MM.1S (cell line): ENCODE data around the gene EXOC6.

Source experiments
- DNase-seq: peaks from one replicate; pipeline ENCODE4 v3.0.0-alpha.2; 2015
- H2AFZ ChIP-seq: fragments of 300-600 bp; sonication (generic); 2 replicates; pipeline ENCODE4 v1.6.0; 2016; ENCODE audit warnings: antibody characterized with exemption, low read length
- H3F3A ChIP-seq: fragments of 300-600 bp; sonication (generic); 2 replicates; pipeline ENCODE4 v1.6.1; 2016; ENCODE audit warnings: mild to moderate bottlenecking, antibody characterized with exemption, low read length, moderate library complexity, mixed read lengths; ENCODE audit not compliant: insufficient read depth
- H3K27ac ChIP-seq: fragments of 300-600 bp; sonication (generic); 2 replicates; pipeline ENCODE4 v1.5.1; 2016; ENCODE audit warnings: mild to moderate bottlenecking, low read length
- H3K27me3 ChIP-seq: fragments of 300-600 bp; sonication (generic); replicated peaks from 2 replicates; pipeline ENCODE4 v1.6.0; 2016; ENCODE audit warnings: low read length; ENCODE audit not compliant: insufficient read depth
- H3K36me3 ChIP-seq: fragments of 300-600 bp; sonication (generic); replicated peaks from 2 replicates; pipeline ENCODE4 v1.6.1; 2016; ENCODE audit warnings: mild to moderate bottlenecking, low read length, mixed read lengths; ENCODE audit not compliant: insufficient read depth
- H3K4me1 ChIP-seq: fragments of 300-600 bp; sonication (generic); 2 replicates; pipeline ENCODE4 v1.6.1; 2016; ENCODE audit warnings: low read length, mixed read lengths
- H3K4me2 ChIP-seq: fragments of 300-600 bp; sonication (generic); 2 replicates; pipeline ENCODE4 v1.6.0; 2016; ENCODE audit warnings: low read depth, low read length
- H3K4me3 ChIP-seq: fragments of 300-600 bp; sonication (generic); 2 replicates; pipeline ENCODE4 v1.5.1; 2016; ENCODE audit warnings: low read length, mixed read lengths
- H3K79me2 ChIP-seq: fragments of 300-600 bp; sonication (generic); 2 replicates; pipeline ENCODE4 v1.6.1; 2016; ENCODE audit warnings: mixed run types, low read length, mixed read lengths
- H3K9ac ChIP-seq: fragments of 300-600 bp; sonication (generic); 2 replicates; pipeline ENCODE4 v1.6.1; 2016; ENCODE audit warnings: low read length, mixed read lengths
- H3K9me2 ChIP-seq: fragments of 300-600 bp; sonication (generic); replicated peaks from 2 replicates; pipeline ENCODE4 v1.6.1; 2016; ENCODE audit warnings: mild to moderate bottlenecking, low read length, mixed read lengths; ENCODE audit not compliant: insufficient read depth
- H3K9me3 ChIP-seq: fragments of 300-600 bp; sonication (generic); replicated peaks from 2 replicates; pipeline ENCODE4 v1.6.1; 2016; ENCODE audit warnings: mild to moderate bottlenecking, low read length, mixed read lengths; ENCODE audit not compliant: insufficient read depth
- H4K20me1 ChIP-seq: fragments of 300-600 bp; sonication (generic); 2 replicates; pipeline ENCODE4 v1.6.1; 2016; ENCODE audit warnings: mild to moderate bottlenecking, low read length, moderate library complexity, mixed read lengths; ENCODE audit not compliant: insufficient read depth
- CTCF ChIP-seq: fragments of 300-600 bp; sonication (generic); IDR thresholded peaks from 2 replicates; pipeline ENCODE4 v1.5.1; 2016; ENCODE audit warnings: antibody characterized with exemption, low read length, mixed read lengths
- EZH2 ChIP-seq: fragments of 300-600 bp; sonication (generic); optimal IDR thresholded peaks from 2 replicates; pipeline ENCODE3; 2017; ENCODE audit warnings: low read depth, mild to moderate bottlenecking, antibody characterized with exemption, low read length, mixed read lengths
- EZH2phosphoT487 ChIP-seq: fragments of 300-600 bp; sonication (generic); IDR thresholded peaks from 2 replicates; pipeline ENCODE4 v1.6.1; 2018; ENCODE audit warnings: antibody characterized with exemption, low read length

Gene EXOC6

GRCh38 chr10:92915892-92916291, 67.6 kb downstream of the EXOC6 start:
- no peaks in the 10 kb centered on the region for H3K9me2 ChIP-seq
- no peak overlapping the region for H3K4me2 ChIP-seq
- no peaks in the 10 kb centered on the region for H3K79me2 ChIP-seq
- no peak overlapping the region for H3K9ac ChIP-seq
- H3K4me1 ChIP-seq: no peaks in the 10 kb centered on the region
- H3K4me3 ChIP-seq: no peak overlapping the region
- no peaks in the 10 kb centered on the region for H3K27me3 ChIP-seq
- H3K27ac ChIP-seq: no peak overlapping the region
- no peaks in the 10 kb centered on the region for H3K36me3 ChIP-seq
- no peaks in the 10 kb centered on the region for H4K20me1 ChIP-seq
- H2AFZ ChIP-seq: no peak overlapping the region
- TF ChIP-seq CTCF (no peak), EZH2 (no peak), EZH2phosphoT487 (no peak)
- no peaks in the 10 kb centered on the region for H3K9me3 ChIP-seq
- DNase-seq: no peak
- H3F3A ChIP-seq: no peaks in the 10 kb centered on the region

- Histone ChIP-seq H3K9me3 (no peaks in the 10 kb centered on the region), H4K20me1 (no peaks in the 10 kb centered on the region), H2AFZ (no peak overlapping the region), H3K9ac (no peak overlapping the region), H3K79me2 (no peaks in the 10 kb centered on the region), H3K4me2 (no peak overlapping the region), H3K27me3 (no peaks in the 10 kb centered on the region), H3K36me3 (no peaks in the 10 kb centered on the region), H3K27ac (no peak overlapping the region), H3K9me2 (no peaks in the 10 kb centered on the region), H3K4me3 (no peak overlapping the region), H3K4me1 (no peaks in the 10 kb centered on the region), H3F3A (no peaks in the 10 kb centered on the region)
- TF ChIP-seq CTCF (no peak), EZH2 (no peak), EZH2phosphoT487 (no peak)
- no peak for DNase-seq
These were observed 68.1 kb downstream of the EXOC6 start for GRCh38 chr10:92916433-92916832.

DNA sequence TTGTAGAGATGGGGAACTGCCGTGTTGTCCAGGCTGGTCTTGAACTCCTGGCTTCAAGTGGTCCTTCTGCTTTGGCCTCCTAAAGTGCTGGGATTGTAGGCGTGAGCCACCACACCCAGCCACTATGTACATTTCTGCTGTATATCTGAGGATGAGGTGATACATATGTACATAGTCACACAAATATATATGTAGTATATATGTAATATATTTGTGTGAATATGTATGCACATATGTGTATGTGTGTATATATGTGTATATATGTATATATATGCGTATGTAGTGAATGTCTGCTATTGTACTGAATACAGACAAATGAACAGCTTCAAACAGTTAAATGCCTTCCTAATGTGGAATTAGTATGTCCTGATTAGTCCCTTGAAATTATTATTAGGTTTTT, 70.3 kb downstream of the EXOC6 start:
- no peak overlapping the region for H2AFZ ChIP-seq
- DNase-seq: no peak
- no peaks in the 10 kb centered on the region for H3F3A ChIP-seq
- no peak overlapping the region for H3K9ac ChIP-seq
- H3K9me2 ChIP-seq: no peaks in the 10 kb centered on the region
- H3K4me3 ChIP-seq: no peak overlapping the region
- no peaks in the 10 kb centered on the region for H3K36me3 ChIP-seq
- no peaks in the 10 kb centered on the region for H3K27me3 ChIP-seq
- H3K27ac ChIP-seq: no peak overlapping the region
- H3K9me3 ChIP-seq: no peaks in the 10 kb centered on the region
- TF ChIP-seq EZH2phosphoT487 (no peak), EZH2 (no peak), CTCF (no peak)
- H3K4me1 ChIP-seq: no peaks in the 10 kb centered on the region
- no peaks in the 10 kb centered on the region for H3K79me2 ChIP-seq
- no peak overlapping the region for H3K4me2 ChIP-seq
- no peaks in the 10 kb centered on the region for H4K20me1 ChIP-seq
